OCI-LY1 (cell line): ENCODE results near the gene PIGV.
A peak's percentile ranks its signal among the peaks of the same experiment; 100 is the strongest.
"Not testable (repeated sequence)": the region's sequence is repeated elsewhere in the genome, so short reads cannot be mapped to it uniquely, and the experiment has no call there.

Source experiments
- H2AFZ ChIP-seq: fragments of 200-600 bp; sonication (generic), shearing (Covaris generic); 2 replicates; pipeline ENCODE4 v1.6.0; 2014; ENCODE audit warnings: antibody characterized with exemption, mild to moderate bottlenecking, low read length
- H3F3A ChIP-seq: fragments of 200-600 bp; sonication (generic), shearing (Covaris generic); 2 replicates; pipeline ENCODE4 v1.6.0; 2014; ENCODE audit warnings: mild to moderate bottlenecking, antibody characterized with exemption, low read length, moderate library complexity; ENCODE audit not compliant: insufficient read depth
- H3K27ac ChIP-seq: fragments of 200-600 bp; sonication (generic); 2 replicates; pipeline ENCODE4 v1.5.1; 2014; ENCODE audit warnings: low read length, mixed run types, mild to moderate bottlenecking, low read depth; ENCODE audit not compliant: poor library complexity, severe bottlenecking
- H3K27me3 ChIP-seq: fragments of 200-600 bp; sonication (generic); 2 replicates; pipeline ENCODE4 v1.6.0; 2014; ENCODE audit warnings: antibody characterized with exemption, mild to moderate bottlenecking, low read length, moderate library complexity; ENCODE audit not compliant: insufficient read depth
- H3K36me3 ChIP-seq: fragments of 200-600 bp; sonication (generic); 2 replicates; pipeline ENCODE4 v1.6.1; 2014; ENCODE audit warnings: mild to moderate bottlenecking, antibody characterized with exemption, low read length, moderate library complexity, mixed read lengths; ENCODE audit not compliant: insufficient read depth
- H3K4me1 ChIP-seq: fragments of 200-600 bp; sonication (generic); 2 replicates; pipeline ENCODE4 v1.5.1; 2014; ENCODE audit warnings: mild to moderate bottlenecking, low read length, moderate library complexity; ENCODE audit not compliant: insufficient read depth, severe bottlenecking
- H3K4me2 ChIP-seq: fragments of 200-600 bp; sonication (generic), shearing (Covaris generic); 2 replicates; pipeline ENCODE4 v1.6.1; 2014; ENCODE audit warnings: low read length
- H3K4me3 ChIP-seq: fragments of 200-600 bp; sonication (generic); 2 replicates; pipeline ENCODE4 v1.5.1; 2014; ENCODE audit warnings: low read length, low read depth, mild to moderate bottlenecking, mixed read lengths; ENCODE audit not compliant: poor library complexity, severe bottlenecking
- H3K79me2 ChIP-seq: fragments of 200-600 bp; shearing (Covaris generic); 2 replicates; pipeline ENCODE4 v1.6.1; 2016; ENCODE audit warnings: mixed run types, low read length, mixed read lengths; ENCODE audit not compliant: insufficient read depth
- H3K9ac ChIP-seq: fragments of 200-600 bp; sonication (generic), shearing (Covaris generic); 2 replicates; pipeline ENCODE4 v1.6.1; 2014; ENCODE audit warnings: mild to moderate bottlenecking, low read length, mixed read lengths
- H3K9me2 ChIP-seq: fragments of 200-600 bp; sonication (generic), shearing (Covaris generic); 2 replicates; pipeline ENCODE4 v1.6.1; 2014; ENCODE audit warnings: low read depth, mild to moderate bottlenecking, low read length, mixed read lengths
- H3K9me3 ChIP-seq: fragments of 200-600 bp; shearing (Covaris generic); 2 replicates; pipeline ENCODE4 v1.6.1; 2014; ENCODE audit warnings: low read length, mixed read lengths
- H4K20me1 ChIP-seq: fragments of 200-600 bp; sonication (generic), shearing (Covaris generic); 2 replicates; pipeline ENCODE4 v1.6.0; 2016; ENCODE audit warnings: mild to moderate bottlenecking, low read length; ENCODE audit not compliant: insufficient read depth
- CTCF ChIP-seq: fragments of 200-600 bp; sonication (generic), shearing (Covaris generic); IDR thresholded peaks from 2 replicates; pipeline ENCODE4 v1.5.1; 2017; ENCODE audit warnings: mild to moderate bottlenecking, antibody characterized with exemption, low read length, moderate library complexity, mixed read lengths
- EZH2 ChIP-seq: fragments of 200-600 bp; sonication (generic), shearing (Covaris generic); IDR thresholded peaks from 2 replicates; pipeline ENCODE4 v1.8.0; 2017; ENCODE audit warnings: borderline replicate concordance, mixed run types, mild to moderate bottlenecking, antibody characterized with exemption, low read length, moderate library complexity, mixed read lengths

The PIGV gene

GRCh38 chr1:26839339-26839722 lies 51.6 kb downstream of the PIGV start:
- Histone ChIP-seq H3K4me3 (no peak overlapping the region), H3K4me1 (peaks cover 12% of the 10 kb centered on the region), H3K79me2 (no peaks in the 10 kb centered on the region), H3F3A (no peaks in the 10 kb centered on the region), H3K36me3 (peaks cover 18% of the 10 kb centered on the region; the same call in 1 of the 2 replicates), H4K20me1 (no peaks in the 10 kb centered on the region), H3K9me3 (no peaks in the 10 kb centered on the region), H3K27ac (peak overlapping the region; percentile 78), H2AFZ (no peak overlapping the region), H3K4me2 (no peak overlapping the region), H3K27me3 (no peaks in the 10 kb centered on the region), H3K9me2 (no peaks in the 10 kb centered on the region), H3K9ac (no peak overlapping the region)
- TF ChIP-seq EZH2 (no peak), CTCF (no peak)

DNA sequence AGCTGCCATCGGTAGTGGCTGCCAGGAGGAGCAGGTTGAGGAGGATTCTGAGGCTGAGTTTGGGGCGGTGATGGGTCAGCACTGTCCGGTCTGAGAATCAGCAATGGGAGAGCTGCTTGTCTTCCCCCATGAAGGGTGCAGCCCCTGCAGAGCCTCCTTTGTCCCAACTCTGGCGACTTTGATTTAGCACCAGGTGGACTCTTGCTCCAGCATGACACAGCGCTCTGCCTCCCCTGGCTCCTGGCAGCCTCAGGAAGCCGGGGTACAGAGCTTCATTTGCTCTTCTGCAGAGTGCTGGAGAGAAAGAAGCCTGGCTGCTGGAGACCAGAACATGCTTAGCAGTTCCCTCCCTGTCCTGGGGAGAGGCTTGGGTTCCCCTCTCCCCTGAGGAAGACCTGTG lies 52.0 kb downstream of the PIGV start:
- no peaks in the 10 kb centered on the region for H4K20me1 ChIP-seq
- H3K9ac ChIP-seq = no peak overlapping the region
- H3K4me1 ChIP-seq = peaks cover 12% of the 10 kb centered on the region
- no peak overlapping the region for H2AFZ ChIP-seq
- H3K4me2 ChIP-seq = no peak overlapping the region
- peaks cover 17% of the 10 kb centered on the region; the same call in 1 of the 2 replicates for H3K36me3 ChIP-seq
- no peaks in the 10 kb centered on the region for H3K27me3 ChIP-seq
- no peak overlapping the region for H3K4me3 ChIP-seq
- no peaks in the 10 kb centered on the region for H3K9me3 ChIP-seq
- TF ChIP-seq EZH2 (no peak), CTCF (no peak)
- no peaks in the 10 kb centered on the region for H3K9me2 ChIP-seq
- no peaks in the 10 kb centered on the region for H3F3A ChIP-seq
- H3K27ac ChIP-seq = peak overlapping the region; percentile 78
- H3K79me2 ChIP-seq = no peaks in the 10 kb centered on the region

DNA sequence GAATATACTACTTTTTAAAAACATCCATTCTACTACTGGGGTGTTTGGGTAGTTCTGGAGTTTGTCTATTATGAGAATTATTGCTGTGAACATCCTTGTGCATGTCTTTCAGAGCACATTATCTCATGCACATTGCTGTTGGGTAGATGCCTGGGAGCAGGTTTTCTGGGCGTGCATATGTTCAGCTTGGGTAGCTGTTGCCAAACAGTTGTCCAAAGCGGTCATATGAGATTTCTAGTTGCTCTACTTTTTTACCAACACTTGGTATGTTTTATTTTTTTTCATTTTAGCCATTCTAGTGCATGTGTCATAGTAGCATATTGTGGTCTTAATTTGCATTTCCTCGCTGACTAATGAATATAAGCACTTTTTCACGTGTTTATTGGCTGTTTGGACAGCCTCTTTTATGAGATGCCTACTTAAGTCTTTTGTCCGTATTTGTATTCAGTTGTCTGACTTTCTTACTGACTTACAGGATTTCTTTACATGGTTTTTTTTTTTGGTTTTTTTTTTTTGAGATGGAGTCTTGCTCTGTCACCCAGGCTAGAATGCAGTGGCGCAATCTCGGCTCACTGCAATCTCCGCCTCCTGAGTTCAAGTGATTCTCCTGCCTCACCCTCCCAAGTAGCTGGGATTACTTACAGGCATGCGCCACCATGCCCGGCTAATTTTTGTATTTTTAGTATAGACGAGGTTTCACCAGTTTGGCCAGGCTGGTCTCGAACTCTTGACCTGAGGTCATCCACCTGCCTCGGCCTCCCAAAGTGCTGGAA lies 56.9 kb downstream of the PIGV start:
- Histone ChIP-seq H3K4me2 (no peak overlapping the region), H3K9me3 (no peaks in the 10 kb centered on the region), H3K9me2 (no peaks in the 10 kb centered on the region), H3K36me3 (peaks cover 11% of the 10 kb centered on the region; the same call in 1 of the 2 replicates), H3K79me2 (no peaks in the 10 kb centered on the region), H3K27ac (no peak overlapping the region), H3F3A (no peaks in the 10 kb centered on the region), H3K9ac (no peak overlapping the region), H3K4me1 (no peaks in the 10 kb centered on the region), H3K4me3 (no peak overlapping the region), H4K20me1 (no peaks in the 10 kb centered on the region), H3K27me3 (no peaks in the 10 kb centered on the region), H2AFZ (no peak overlapping the region)
- TF ChIP-seq EZH2 = no peak
- TF ChIP-seq CTCF = no peak

- H3K4me3 ChIP-seq, H4K20me1 ChIP-seq, H3K9me3 ChIP-seq, H3K27me3 ChIP-seq, H3K4me2 ChIP-seq, H3K9ac ChIP-seq, H2AFZ ChIP-seq, H3K9me2 ChIP-seq, H3K4me1 ChIP-seq, H3F3A ChIP-seq, H3K79me2 ChIP-seq, H3K27ac ChIP-seq: not testable (repeated sequence)
- H3K36me3 ChIP-seq = peaks cover 38% of the 10 kb centered on the region; the same call in 1 of the 2 replicates
These were observed 60.1 kb downstream of the PIGV start for GRCh38 chr1:26847826-26848225.
